Measurements from ENCODE around the gene HNRNPLL. TPM values are rescaled to one million over a fixed set of nuclear protein-coding genes. Genes with fewer than 3 reads are reported as not detected.

Gene HNRNPLL
- total and polyA plus RNA-seq, 2 of the 8 experiments (the other 6 are each of a cell fraction or from before 2014, with no cell fraction given) = 18.6 to 69.3 TPM

GRCh38 chr2:38529208-38529607 lies 73.5 kb downstream of the HNRNPLL start:
- POLR2A ChIA-PET (ENCODE audit: partially characterized antibody) = interaction anchor here (0.6 to 2.0 kb wide), 2 partner anchors 179 to 222 kb away, joined by 3 to 9 read pairs; partner anchors contain the start of gene SRSF7
- TF ChIP-seq RNF2 (IDR thresholded peaks at IDR 0.05; ENCODE audit: borderline replicate concordance, low read depth, low read length, missing control alignments, poor library complexity, severe bottlenecking) (no peak), PHF8 (conservative IDR thresholded peaks at IDR 0.05; ENCODE audit: low read depth, low read length) (no peak), E2F6 (IDR thresholded peaks at IDR 0.05) (no peak)

More at GRCh38 chr2:38529208-38529607, 73.5 kb downstream of the HNRNPLL start:
- H3K79me1 ChIP-seq (ENCODE audit: low read depth, low read length) = no peaks in the 10 kb centered on the region
- no peak overlapping the region for H2BK120ac ChIP-seq (replicated peaks; ENCODE audit: low read depth, low read length)
- no peak overlapping the region for H3K4me3 ChIP-seq (ENCODE audit: extremely low read depth in 1 of 4, insufficient read depth in 2 of 4, low read depth in 3 of 4, low read length in 4 of 4)
- no peak overlapping the region for H3K27ac ChIP-seq (ENCODE audit: low read depth, low read length)
- CTCF ChIA-PET (ENCODE audit: partially characterized antibody) = interaction anchor here (0.6 to 1.7 kb wide), 5 partner anchors 28 to 211 kb away, joined by 3 to 5 read pairs (median 3); no protein-coding TSS in a partner anchor
- no peak overlapping the region for H2AK5ac ChIP-seq (ENCODE audit: low read depth, low read length)
- H3K36me3 ChIP-seq (ENCODE audit: control insufficient read depth in 2 of 4, insufficient read depth in 4 of 4, low read length in 3 of 4) = no peaks in the 10 kb centered on the region
- H3K23me2 ChIP-seq (ENCODE audit: low read depth, low read length) = no peaks in the 10 kb centered on the region
- no peak overlapping the region for H3K14ac ChIP-seq (ENCODE audit: insufficient read length)
- no peak overlapping the region for H2BK20ac ChIP-seq (ENCODE audit: low read length)
- H2BK12ac ChIP-seq (ENCODE audit: low read depth, low read length) = no peak overlapping the region
- H3K4ac ChIP-seq (replicated peaks; ENCODE audit: insufficient read length, low read depth, low read length) = no peak overlapping the region
- H3K56ac ChIP-seq (replicated peaks; ENCODE audit: insufficient read length, low read depth, low read length) = no peak overlapping the region
- peak overlapping the region; percentile 40; the same call in 1 of the 2 replicates for H2AFZ ChIP-seq (ENCODE audit: low read length)
- WGBS, 2 experiments (ENCODE audit: extremely low coverage in 1 of 2, insufficient coverage in 1 of 2, insufficient read length in 1 of 2, insufficient replicate concordance in 2 of 2, low coverage in 1 of 2, low lambda C conversion rate in 2 of 2, missing lambda C conversion rate in 1 of 2) = 90% methylated on average over 14 of the region's 14 CpGs; no CpG with 5 or more reads in 1 of the 2 experiments
- H4K91ac ChIP-seq (replicated peaks; ENCODE audit: insufficient read length, low read length) = no peak overlapping the region
- H3K23ac ChIP-seq (ENCODE audit: insufficient read length) = no peak overlapping the region
- no peak overlapping the region for H3K18ac ChIP-seq (ENCODE audit: extremely low read depth, low read length)
- H3K9me3 ChIP-seq (ENCODE audit: insufficient read depth in 2 of 2, low read depth in 1 of 2, low read length in 1 of 2) = no peaks in the 10 kb centered on the region
- H4K20me1 ChIP-seq (replicated peaks in 1 of 2; ENCODE audit: control insufficient read depth in 1 of 2, insufficient read depth in 2 of 2, low read length in 2 of 2) = no peaks in the 10 kb centered on the region
- FAIRE-seq (no peak), DNase-seq (ENCODE audit: low read depth in 1 of 2, low spot score in 2 of 2) (no peak)
- H4K8ac ChIP-seq (ENCODE audit: extremely low read depth, insufficient read depth, low read length) = no peak overlapping the region
- no peak overlapping the region for H2BK5ac ChIP-seq (ENCODE audit: low read depth, low read length)
- no peaks in the 10 kb centered on the region; a peak in 1 of 7 replicates for H3K27me3 ChIP-seq (replicated peaks in 1 of 4; ENCODE audit: control insufficient read depth in 3 of 4, extremely low read depth in 1 of 4, insufficient read depth in 3 of 4, low read length in 3 of 4)
- H4K5ac ChIP-seq (ENCODE audit: insufficient read length, low read depth, low read length) = no peak overlapping the region
- H3K79me2 ChIP-seq (ENCODE audit: control insufficient read depth in 1 of 2, insufficient read depth in 2 of 2, low read length in 2 of 2) = no peaks in the 10 kb centered on the region
- H3K4me2 ChIP-seq (ENCODE audit: insufficient read depth in 1 of 2, low read depth in 2 of 2, low read length in 2 of 2) = no peak overlapping the region
- H3K4me1 ChIP-seq (replicated peaks in 1 of 4; ENCODE audit: control insufficient read depth in 3 of 4, insufficient read depth in 4 of 4, low read length in 3 of 4) = no peaks in the 10 kb centered on the region
- H2BK15ac ChIP-seq (ENCODE audit: low read length) = no peak overlapping the region
- no peak overlapping the region for H3K9ac ChIP-seq (replicated peaks in 1 of 4; ENCODE audit: extremely low read depth in 1 of 4, low read depth in 3 of 4, low read length in 3 of 4)

Data from H1 (cell line).